Amniotic stem cell (primary cell): Measurements from ENCODE around the gene EFNB2.

Source experiments
- DNase-seq: peaks from one replicate; lab custom pipeline; 2025; lab: John Stamatoyannopoulos, UW

Gene EFNB2

GRCh38 chr13:106525865-106526264 is 9.6 kb downstream of the EFNB2 start:
- DNase-seq, result no peak

GRCh38 chr13:106524108-106524507 is 11.4 kb downstream of the EFNB2 start:
- DNase-seq, result no peak

GRCh38 chr13:106523576-106523975 is 11.9 kb downstream of the EFNB2 start:
- DNase-seq, result no peak

- no peak for DNase-seq
These were observed 12.4 kb downstream of the EFNB2 start for GRCh38 chr13:106522898-106523525.

GRCh38 chr13:106522112-106522705 is 13.3 kb downstream of the EFNB2 start:
- no peak for DNase-seq

- DNase-seq, result no peak
These were observed 14.2 kb downstream of the EFNB2 start for GRCh38 chr13:106521095-106521799.

GRCh38 chr13:106520251-106521054 is 15.0 kb downstream of the EFNB2 start:
- DNase-seq, result no peak

- DNase-seq, result no peak
These were observed 16.9 kb downstream of the EFNB2 start for GRCh38 chr13:106518512-106518911.

- DNase-seq, result no peak
These were observed 18.2 kb downstream of the EFNB2 start for GRCh38 chr13:106517109-106517847.

- DNase-seq, result no peak
These were observed 19.7 kb downstream of the EFNB2 start for GRCh38 chr13:106515635-106516254.

- DNase-seq, result no peak
These were observed 20.4 kb downstream of the EFNB2 start for GRCh38 chr13:106514928-106515634.

GRCh38 chr13:106513025-106513983 is 22.2 kb downstream of the EFNB2 start:
- no peak for DNase-seq

- no peak for DNase-seq
These were observed 27.7 kb downstream of the EFNB2 start for GRCh38 chr13:106507560-106508274.

GRCh38 chr13:106506286-106506685 is 29.2 kb downstream of the EFNB2 start:
- no peak for DNase-seq

GRCh38 chr13:106505732-106506131 is 29.7 kb downstream of the EFNB2 start:
- DNase-seq, result no peak

- DNase-seq, result no peak
These were observed 30.2 kb downstream of the EFNB2 start for GRCh38 chr13:106505295-106505694.

- DNase-seq, result no peak
These were observed 31.6 kb downstream of the EFNB2 start for GRCh38 chr13:106503730-106504453.

GRCh38 chr13:106503272-106503671 is 32.2 kb downstream of the EFNB2 start:
- DNase-seq, result no peak
